HG02938 (cell line): Measurements from ENCODE around the gene LPCAT1.
"Not testable (repeated sequence)": the region's sequence is repeated elsewhere in the genome, so short reads cannot be mapped to it uniquely, and the experiment has no call there.

Experiments
- ATAC-seq: cut with Tn5 transposase; IDR thresholded peaks from one replicate; pipeline ENCODE4 v1.9.1; 2021; ENCODE audit warnings: mild to moderate bottlenecking, moderate library complexity; ENCODE audit not compliant: unreplicated experiment

The LPCAT1 gene

DNA sequence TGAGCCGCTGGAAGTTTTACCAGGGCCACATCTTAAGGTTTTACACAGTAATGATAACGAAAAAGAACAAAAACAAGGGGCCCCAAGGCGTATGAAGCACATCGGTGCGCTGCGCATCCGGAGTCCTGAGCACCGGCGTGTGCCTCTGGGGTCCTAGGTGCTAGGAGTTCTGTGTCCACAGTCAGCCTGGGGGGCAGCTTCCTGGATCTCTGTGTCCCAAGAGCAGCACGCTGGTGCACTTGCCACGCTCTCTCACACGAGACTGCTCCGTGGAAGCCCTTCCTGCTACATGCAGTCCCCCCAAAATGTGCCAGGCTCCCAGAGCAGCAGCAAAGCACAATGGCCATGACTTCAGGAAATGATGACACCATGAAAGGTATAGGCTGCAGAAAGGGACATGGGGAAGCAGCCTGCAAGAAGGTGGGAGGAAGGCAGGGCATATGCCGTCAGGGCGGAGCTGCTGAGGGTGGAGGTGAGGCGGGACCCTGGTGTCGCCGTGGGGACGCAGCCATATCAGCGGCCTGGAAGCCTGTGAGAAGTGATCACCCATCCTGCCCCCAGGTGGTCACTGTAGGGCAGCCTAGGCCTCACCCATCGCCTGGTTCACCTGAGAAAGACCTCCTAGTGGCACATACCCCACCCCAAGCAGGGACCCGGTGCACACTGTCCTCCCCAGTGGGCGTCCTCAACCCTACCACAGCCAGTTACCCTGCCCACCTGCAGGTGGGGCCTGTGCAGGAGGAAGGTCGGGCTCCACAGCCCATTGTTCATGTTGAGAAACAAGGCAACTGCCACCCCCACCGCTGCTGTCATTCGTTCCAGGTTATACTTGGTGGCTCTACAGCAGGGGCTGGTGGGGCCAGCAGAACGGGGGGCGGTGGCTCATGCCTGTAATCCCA lies 54.9 kb downstream of the LPCAT1 start:
- ATAC-seq = no peak

DNA sequence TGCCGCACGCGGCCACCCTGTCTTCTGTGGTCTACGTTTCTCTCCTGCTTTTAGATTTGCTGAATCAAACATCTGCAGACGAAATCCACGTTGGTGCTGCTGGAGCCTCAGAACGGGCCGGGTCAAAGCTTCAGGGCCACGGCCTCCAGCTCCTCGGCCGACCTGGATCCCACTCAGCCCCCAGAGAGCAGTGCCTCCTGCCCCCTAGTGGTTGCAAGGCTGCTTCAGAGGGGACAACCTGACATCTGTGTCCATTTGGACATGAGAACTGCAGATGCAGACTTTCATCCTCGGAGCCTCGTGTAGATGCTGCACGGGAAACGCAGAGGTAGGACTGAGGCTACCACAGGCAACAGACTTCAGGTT lies 55.5 kb downstream of the LPCAT1 start:
- ATAC-seq = no peak

DNA sequence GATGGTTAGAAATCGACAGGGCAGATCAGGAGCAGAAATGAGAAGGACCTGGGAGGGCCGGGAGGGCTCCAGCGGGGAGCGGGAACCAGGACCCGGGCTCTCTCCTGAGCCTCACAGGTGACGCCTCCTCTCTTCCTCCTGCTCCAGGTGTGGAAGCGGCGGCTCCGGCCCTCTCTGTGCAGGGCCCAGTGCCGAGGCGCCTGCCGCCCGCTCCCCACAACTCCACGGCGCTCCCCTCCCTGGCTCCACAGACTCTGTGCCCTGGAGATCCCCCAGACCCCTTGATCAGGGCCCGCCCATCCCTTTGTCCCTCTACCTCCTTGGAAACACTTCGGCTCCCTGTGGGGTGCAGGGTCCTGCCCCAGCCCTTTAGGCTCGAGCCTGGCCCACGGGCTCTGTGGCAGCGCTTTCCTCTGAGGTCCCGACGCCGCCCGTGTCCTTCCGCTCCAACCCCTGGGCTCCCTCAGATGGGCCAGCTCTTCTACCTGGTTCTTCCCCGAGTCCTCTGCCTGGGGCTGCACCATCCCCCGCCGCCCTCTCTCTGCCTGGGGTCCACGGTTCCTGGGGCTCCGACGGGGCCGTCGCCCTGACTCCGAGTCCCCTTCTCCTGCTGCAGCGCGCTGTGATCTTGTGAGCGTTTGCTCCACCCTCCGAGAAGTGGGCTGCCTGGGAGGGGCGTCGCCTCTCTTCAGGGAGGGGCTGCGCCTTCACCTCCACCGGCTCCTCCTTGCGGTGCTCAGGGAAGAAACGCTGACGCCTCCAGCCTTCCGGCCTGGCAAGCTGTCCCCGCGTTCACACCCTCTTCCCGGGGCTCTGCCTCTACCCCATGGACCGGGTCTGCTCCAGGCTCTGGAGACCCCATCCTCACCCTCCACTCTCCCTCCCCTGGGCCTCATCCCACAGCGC lies 56.2 kb downstream of the LPCAT1 start:
- no peak for ATAC-seq

DNA sequence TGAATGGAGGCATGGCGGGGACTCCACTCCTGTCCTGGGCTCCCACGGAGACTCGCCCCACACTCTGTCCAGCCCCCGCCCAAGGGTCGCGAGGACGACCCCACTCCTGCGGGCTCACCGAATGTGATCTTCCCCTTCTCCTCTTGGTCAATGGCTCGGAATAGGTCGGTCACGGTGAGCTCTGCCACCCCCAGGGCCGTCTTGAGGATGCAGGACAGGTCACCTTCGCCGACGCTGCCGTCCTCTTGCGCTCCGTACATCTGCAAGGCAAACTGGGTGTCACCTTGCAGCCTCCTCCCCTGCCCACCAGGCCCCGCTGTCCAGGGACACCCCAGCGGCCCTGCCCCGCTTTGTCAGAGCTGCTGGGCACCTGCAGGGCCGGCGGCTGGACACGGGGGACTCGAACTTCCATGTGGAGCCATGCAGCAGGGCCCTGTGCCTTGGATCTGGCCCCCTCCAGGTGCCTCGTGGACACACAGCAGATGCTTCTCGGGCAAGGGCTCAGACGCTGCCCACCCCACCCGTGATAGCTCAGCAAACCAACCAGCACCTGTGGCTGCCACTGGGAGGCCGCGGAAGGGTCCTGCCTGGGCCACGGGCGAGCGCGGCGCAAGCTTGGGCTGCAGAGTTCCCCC lies 57.0 kb downstream of the LPCAT1 start:
- ATAC-seq = no peak

DNA sequence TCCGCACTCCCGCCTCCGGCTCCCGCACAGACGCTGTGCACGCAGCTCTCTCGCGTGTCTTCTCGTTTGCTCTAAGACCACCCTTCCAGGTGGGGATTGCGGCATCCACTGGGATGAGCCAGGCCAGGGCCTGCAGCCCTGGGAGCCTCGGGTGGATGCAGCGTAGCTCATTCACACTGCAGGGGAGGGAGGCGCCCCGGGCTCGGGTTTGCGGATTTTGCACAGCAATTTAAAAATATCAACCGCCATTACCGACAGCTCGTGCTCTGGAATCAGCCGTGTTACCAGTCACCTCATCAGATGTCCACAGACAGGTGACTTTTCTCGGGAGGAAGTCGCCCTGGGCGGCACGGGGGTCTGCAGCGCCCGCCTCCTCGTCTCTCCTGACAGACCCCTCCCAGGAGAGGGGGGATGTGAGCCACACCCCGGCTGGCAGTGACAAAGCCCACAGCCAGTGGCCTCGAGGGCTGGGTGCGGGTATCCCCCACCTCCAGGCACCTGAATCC lies 57.7 kb downstream of the LPCAT1 start:
- ATAC-seq = no peak

DNA sequence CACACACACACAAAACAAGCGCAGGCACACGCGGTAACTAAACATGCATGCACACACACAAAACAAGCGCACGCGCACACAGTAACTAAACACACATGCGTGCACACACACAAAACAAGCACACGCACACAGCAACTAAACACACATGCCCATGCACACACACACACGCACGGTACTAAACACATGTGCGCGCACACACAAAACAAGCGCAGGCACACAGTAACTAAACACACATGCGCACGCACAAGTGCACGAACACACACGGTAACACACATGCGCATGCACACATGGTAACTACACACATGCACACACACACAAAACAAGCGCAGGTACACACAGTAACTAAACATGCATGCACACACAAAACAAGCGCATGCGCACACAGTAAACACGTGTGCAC lies 58.6 kb downstream of the LPCAT1 start:
- ATAC-seq = no peak

DNA sequence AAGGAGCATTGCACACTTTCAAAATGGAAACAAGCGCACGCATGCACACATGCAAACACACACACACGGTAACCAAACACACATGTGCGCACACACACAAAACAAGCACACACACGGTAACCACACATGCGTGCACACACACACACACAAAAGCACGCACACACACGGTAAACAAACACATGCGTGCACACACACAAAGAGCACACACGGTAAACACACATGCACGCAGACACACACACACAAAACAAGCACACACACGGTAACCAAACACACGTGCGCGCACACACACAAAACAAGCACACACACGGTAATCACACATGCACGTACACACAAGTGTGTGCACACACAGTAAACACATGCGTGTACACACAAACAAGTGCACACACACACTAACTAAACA lies 59.2 kb downstream of the LPCAT1 start:
- no peak for ATAC-seq

DNA sequence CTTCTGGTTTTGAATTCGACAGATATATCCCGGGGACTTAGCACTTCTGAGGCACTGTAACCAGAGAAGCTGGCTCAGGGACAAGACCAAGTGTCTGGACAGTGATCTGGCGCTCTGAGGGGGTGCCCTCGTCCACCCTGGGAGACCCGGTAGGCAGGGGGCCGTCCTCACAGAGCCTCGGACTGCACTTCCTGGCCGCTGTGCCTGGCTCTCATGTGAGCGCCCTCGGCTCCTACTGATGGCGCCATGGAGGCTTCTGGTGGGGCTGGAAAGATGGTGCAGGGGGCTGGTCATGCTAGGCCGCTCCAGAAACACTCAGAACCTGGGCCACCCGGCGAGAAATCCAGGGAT lies 59.7 kb downstream of the LPCAT1 start:
- ATAC-seq = no peak

DNA sequence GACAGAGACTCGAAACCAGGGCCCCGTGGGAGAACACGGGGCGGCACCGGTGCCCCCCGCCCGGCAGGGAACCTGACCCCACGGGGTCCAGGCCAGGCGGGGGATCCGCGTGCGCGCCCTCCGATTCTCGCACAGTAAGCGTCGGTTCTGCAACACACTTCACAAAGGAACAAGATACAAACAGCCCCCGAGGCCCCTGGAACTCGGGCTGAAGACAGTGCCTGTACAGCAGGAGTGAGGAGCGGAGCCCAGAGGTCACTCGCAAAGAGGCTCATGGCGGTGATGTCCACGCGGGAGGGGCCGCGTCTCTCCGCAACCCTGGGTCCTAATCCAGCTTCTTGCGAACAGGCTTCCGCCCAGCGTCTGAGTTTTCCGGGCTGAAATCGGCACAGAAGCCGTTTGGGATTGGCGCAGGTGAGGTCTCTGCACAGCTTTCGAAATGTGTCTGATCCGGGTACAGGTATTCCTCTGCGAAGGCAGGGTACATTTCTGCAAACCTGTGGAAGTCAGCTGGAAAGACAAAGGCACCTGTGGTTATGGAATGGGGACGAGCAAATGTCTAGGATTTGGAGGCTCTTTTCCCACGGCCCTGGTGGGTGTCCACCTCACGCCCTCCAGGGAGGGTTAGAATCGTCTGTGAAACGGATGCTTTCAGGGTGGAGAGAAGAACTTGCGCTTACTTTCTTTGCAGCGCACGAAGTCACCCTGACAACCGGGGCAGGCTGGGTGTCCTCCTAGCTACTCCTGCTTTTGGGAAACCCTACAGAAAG lies 60.2 kb downstream of the LPCAT1 start:
- no peak for ATAC-seq

DNA sequence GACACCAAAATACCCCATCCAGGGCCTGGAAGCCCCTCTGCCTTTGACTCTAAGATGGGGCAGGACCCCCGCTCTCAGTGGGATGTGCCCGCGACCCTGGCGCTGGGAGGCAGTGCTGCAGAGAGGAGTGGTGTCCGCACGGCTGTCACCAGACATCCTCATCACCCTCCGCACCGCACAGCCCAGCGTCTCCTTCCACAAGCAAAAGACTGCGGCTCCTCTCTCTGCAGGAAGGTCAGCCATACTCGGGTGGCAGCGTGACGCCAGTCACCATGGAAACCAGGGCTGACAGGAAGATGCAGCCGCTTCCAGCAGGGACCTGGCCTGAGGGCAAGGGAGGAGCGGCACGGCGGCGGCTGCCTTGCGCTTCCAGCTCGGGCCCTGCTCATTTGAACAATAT lies 61.4 kb downstream of the LPCAT1 start:
- no peak for ATAC-seq

DNA sequence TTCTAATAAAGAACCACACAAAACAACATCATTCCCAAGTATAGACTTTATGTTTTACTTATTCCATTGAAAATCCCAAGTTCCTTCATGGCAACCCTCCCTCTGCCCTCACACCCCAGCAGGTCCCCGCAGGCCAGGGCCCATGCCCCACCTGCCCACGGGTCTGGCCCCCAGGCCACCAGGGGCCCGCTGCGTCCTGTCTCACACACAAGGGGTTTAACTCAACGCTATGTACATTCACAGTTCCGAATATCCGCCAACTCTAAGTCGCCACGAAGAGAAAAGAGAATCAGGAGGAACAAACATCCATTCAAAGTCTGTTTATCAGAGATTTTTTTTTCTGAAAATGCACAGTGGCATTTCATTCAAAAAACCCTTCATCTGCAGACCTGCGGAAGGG lies 62.4 kb downstream of the LPCAT1 start:
- ATAC-seq = no peak

DNA sequence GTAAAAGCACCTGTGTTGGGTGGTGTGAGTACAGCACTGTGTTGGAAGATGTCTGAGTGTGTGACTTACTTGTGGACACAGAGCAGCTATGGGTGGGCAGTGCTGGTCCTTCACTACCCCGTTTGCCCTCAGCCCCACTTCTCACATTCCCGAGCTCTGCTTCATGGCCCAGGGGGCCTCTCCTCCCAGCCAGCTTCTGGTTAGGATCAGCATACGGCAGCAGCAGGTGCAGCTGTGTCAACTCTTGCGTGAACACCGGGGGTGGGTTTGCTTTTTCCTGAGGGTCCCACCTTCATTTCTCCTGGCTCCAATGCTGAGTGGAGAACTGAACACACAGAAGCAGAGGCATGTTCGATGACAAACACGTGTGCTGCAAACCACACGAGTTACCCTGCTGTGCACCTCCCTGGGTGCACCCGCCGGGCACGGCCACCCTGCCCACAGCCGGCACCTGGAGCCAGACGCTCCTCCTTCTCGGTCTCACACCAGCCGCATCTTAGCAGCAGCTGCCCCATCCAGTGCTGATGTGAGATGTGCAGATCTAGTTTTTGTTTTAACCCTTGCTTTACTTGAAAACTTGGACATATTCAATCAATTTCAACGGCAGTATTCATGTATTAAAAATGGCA lies 63.6 kb downstream of the LPCAT1 start:
- no peak for ATAC-seq

DNA sequence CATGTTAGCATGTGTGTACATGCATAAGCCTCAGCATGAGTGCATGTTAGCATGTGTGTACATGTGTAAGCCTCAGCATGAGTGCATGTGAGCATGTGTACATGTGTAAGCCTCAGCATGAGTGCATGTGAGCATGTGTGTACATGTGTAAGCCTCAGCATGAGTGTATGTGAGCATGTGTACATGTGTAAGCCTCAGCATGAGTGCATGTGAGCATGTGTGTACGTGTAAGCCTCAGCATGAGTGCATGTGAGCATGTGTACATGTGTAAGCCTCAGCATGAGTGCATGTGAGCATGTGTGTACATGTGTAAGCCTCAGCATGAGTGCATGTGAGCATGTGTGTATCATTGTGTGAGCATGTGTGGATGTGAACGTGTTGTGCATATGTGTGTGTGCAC lies 64.3 kb downstream of the LPCAT1 start:
- ATAC-seq = not testable (repeated sequence)

DNA sequence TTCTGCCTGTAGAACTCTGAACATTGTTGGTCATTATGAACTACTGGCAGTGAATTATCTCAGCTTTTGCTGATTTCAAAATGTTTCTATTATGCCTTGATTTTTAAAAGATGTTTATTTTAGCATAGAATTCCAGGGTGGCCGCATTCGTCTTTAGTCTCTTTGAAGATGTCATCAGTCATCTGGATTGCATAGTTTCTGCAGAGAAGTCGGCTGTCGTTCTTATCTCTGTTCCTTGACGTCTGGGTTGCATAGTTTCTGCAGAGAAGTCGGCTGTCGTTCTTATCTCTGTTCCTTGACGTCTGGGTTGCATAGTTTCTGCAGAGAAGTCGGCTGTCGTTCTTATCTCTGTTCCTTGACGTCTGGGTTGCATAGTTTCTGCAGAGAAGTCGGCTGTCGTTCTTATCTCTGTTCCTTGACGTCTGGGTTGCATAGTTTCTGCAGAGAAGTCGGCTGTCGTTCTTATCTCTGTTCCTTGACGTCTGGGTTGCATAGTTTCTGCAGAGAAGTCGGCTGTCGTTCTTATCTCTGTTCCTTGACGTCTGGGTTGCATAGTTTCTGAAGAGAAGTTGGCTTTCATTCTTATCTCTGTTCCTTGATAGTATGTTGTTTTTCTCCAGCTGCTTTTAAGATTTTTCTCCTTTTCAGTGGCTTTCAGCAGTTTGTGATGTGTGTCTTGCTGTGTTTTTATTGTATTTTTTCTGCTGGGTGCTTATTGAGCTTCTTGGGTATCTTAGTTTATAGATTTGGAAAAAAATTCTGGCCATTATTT lies 67.5 kb downstream of the LPCAT1 start:
- ATAC-seq = not testable (repeated sequence)

DNA sequence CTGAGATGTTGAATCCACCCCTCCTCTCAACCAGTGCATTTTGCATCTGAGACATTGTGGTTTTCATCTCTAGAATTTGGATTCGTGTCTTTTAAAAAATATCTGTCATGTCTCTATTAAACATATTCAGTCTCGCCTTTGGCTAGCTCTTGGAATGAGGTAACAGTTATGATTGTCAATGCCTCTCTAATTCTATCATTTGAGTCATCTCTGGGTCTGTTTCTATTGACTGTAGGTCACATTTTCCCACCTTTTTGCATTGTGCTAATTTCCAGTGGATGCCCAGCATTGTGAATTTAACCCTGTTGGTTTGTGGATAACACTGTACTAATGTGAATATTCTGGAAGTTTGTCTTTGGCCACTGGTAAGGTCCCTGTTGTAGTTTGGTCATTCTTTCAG lies 70.1 kb downstream of the LPCAT1 start:
- ATAC-seq = no peak

DNA sequence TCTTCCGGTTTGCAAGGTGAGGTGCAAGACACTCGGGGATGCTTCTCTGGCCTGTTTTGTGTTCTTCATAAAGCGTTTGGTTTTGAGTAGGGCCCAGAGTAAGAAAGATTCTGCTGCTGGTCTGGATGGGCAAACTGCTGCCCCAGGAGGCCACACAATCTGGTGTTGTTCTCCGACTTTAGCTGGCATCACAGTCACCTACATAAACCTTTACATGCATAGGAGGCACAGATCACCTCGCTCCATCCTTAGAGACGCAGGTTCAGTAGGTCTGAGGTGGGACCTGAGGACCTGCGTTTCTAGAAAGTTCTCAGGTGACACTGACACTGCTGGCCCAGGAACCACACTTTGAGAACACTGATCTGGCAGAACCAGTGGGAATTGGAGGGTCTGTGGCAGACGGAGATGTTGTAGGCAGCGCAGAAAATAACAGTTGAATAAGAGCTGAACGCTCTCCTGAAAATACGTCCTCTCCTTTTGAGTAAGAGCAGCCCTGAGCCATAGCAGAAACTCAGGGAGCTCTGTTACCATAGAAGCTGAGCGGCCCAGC lies 74.6 kb downstream of the LPCAT1 start:
- no peak for ATAC-seq

DNA sequence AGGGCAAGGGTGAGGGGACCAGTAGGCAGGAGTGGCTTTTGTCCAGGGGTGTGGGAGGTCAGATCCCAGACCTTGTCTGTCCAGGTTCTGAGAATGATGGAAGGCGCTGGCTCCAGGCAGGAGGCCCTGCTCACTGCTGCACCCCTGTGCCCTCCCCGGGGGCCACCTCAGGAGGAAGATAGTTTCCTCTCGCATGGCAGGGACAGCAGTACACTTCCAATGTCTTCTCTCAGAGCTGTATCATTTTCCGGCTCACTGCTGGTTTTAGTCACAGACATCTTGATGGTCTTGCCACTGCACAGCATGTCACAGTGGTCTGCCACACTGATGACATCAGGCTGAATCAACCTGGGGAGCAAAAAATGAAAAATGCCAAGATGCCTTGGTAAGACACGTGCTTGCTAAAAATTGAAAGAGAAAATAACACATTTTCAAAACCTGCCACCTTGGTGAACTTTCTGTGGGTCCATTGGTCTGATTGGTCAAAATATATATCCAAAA lies 75.2 kb downstream of the LPCAT1 start:
- ATAC-seq = no peak

DNA sequence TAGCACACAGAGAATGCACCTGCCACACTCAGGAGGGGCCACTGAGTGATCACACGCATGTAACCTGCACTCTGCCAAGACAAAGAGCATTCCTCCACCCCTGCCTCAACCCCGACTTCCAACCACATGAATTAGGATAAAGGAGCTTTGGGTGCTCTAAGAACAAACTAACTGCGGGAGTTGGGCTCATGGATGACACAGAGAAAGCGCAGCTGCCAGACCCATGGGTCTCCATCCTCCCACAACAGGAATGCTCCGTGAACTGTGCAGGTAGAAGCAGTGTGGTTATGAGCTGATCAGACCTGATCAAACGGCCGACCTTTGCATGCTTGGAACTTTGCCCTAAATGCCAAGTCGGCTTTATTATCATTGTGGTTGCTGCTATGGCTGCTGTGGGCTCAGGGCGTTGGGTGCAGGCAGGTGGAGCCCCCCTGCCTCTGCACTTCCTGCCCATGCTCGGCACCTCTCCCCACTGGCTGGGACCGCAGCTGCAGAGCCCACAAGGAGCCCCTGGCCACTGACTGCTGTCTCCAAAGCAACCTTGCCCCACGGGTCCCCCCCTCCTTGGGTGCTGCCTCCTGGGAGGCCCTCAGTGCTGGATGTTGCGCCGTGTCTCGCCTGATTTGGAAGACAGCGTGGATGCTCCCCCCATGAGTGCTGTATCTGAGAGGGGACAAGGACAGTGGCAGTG lies 75.9 kb downstream of the LPCAT1 start:
- no peak for ATAC-seq
